ENCODE measurements around the gene EFEMP2.

EFEMP2 gene

DNA sequence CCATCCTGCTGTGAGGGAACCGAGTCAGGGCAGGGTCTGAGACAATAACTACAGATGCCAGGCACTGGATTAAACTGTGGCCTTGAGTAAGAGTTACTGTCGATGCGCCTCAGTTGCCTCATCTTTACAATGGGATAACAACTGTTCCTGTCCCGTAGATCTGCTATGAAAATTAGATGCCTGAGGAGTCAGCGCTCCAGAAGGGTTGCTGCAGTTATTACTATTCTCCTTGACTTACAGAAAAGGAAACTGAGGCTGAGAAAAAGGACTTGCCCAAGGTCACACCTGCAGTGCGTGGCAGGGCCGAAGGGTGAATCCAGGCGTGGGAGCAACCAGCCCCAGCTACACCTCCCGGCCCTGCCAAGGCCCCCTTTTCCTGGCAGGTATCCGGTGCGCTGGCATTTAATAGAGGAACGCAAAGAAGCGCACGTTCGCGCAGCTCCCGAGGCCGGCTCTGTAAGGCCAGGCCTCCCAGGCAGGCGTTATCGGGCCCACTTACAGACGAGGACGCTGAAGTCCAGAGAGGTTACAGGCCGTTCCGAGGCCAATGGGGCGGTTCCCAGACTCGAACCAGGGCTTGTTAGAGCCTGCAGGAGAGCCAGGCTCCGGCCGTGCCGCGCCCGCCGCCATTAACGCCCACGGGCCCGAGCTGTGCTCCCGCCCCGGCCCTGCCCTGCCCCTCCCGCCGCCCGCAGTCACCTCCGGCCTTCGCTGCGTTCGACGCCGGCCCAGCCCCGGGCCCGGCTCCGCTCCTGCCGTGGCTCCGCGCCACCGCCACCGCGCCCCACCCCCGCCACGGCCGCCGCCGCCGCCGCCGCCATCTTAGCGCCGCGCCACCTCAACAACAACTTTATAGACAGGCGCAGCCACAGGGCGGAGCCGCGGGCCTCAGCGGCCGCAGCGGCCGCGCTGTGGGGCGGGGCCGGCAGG lies 45.9 kb upstream of the EFEMP2 start, which contains the start of gene C11orf68:
Gene C11orf68, minus strand, starts transcription at position 852 of the 930 bp plus-strand sequence. Its CDS starts 31 bp downstream, at position 821.
- H3K9me3 ChIP-seq (ENCODE audit: insufficient read depth, low read length): no peaks in the 10 kb centered on the region
- H3K9ac ChIP-seq (ENCODE audit: insufficient read length, low read depth): peak within 1 kb of the TSS; percentile 91
- DNase-seq (ENCODE audit: low read depth, low spot score): no peak
- TF ChIP-seq SUZ12 (IDR thresholded peaks at IDR 0.05; ENCODE audit: extremely low read depth, insufficient read depth, insufficient read length): no peak
- peak; percentile 52 for TF ChIP-seq YY1 (IDR thresholded peaks at IDR 0.05; ENCODE audit: insufficient read depth, insufficient read length)
- H3K27me3 ChIP-seq (ENCODE audit: insufficient read depth, insufficient read length): peaks cover 6% of the 10 kb centered on the region
- peak within 1 kb of the TSS; percentile 89 for H3K4me3 ChIP-seq (ENCODE audit: insufficient read length, low read depth)
- H3K4me1 ChIP-seq (ENCODE audit: insufficient read depth, insufficient read length): peaks cover 36% of the 10 kb centered on the region
- H3K36me3 ChIP-seq (ENCODE audit: insufficient read depth, insufficient read length, low read length): peaks cover 47% of the 10 kb centered on the region

- Histone ChIP-seq H3K4me3 (ENCODE audit: insufficient read length, low read depth) (peak overlapping the region; percentile 89), H3K4me1 (ENCODE audit: insufficient read depth, insufficient read length) (peaks cover 36% of the 10 kb centered on the region), H3K9ac (ENCODE audit: insufficient read length, low read depth) (peak overlapping the region; percentile 91), H3K27me3 (ENCODE audit: insufficient read depth, insufficient read length) (peaks cover 6% of the 10 kb centered on the region), H3K9me3 (ENCODE audit: insufficient read depth, low read length) (no peaks in the 10 kb centered on the region), H3K36me3 (ENCODE audit: insufficient read depth, insufficient read length, low read length) (peaks cover 39% of the 10 kb centered on the region)
- TF ChIP-seq YY1 (IDR thresholded peaks at IDR 0.05; ENCODE audit: insufficient read depth, insufficient read length): no peak
- no peak for TF ChIP-seq ZNF274 (IDR thresholded peaks at IDR 0.05; ENCODE audit: low read depth, low read length)
- no peak for TF ChIP-seq SUZ12 (IDR thresholded peaks at IDR 0.05; ENCODE audit: extremely low read depth, insufficient read depth, insufficient read length)
- no peak for DNase-seq (ENCODE audit: low read depth, low spot score)
Observed at GRCh38 chr11:65917434-65918210, 45.0 kb upstream of the EFEMP2 start.

- Histone ChIP-seq H3K4me1 (ENCODE audit: insufficient read depth, insufficient read length) (peaks cover 38% of the 10 kb centered on the region), H3K9me3 (ENCODE audit: insufficient read depth, low read length) (no peaks in the 10 kb centered on the region), H3K9ac (ENCODE audit: insufficient read length, low read depth) (no peak overlapping the region), H3K27me3 (ENCODE audit: insufficient read depth, insufficient read length) (peaks cover 6% of the 10 kb centered on the region), H3K36me3 (ENCODE audit: insufficient read depth, insufficient read length, low read length) (peaks cover 33% of the 10 kb centered on the region), H3K4me3 (ENCODE audit: insufficient read length, low read depth) (no peak overlapping the region)
- TF ChIP-seq ZNF274 (IDR thresholded peaks at IDR 0.05; ENCODE audit: low read depth, low read length) (no peak), YY1 (IDR thresholded peaks at IDR 0.05; ENCODE audit: insufficient read depth, insufficient read length) (no peak), SUZ12 (IDR thresholded peaks at IDR 0.05; ENCODE audit: extremely low read depth, insufficient read depth, insufficient read length) (no peak)
- DNase-seq (ENCODE audit: low read depth, low spot score): no peak
Observed at GRCh38 chr11:65917077-65917433, 44.5 kb upstream of the EFEMP2 start.

DNA sequence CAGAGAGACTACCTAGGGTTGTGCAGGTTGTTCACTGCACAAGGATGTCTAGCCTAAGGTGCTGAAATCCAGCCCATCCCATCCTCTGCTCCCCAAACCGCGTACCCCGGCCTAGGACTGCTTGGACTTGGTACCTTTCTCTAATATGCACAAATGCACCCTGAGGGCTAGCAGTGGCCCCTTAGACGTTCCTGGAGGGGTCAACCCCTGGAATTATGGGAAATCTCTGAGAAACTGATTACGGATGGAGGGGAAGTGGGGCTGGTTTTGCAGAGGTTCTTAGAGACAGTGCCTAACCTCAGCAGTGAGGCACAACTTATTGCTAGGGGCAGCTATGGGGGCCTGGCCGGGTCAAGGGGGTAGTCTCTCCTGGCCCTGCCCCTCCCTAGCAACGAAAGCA lies 43.8 kb upstream of the EFEMP2 start:
- Histone ChIP-seq H3K4me3 (ENCODE audit: insufficient read length, low read depth) (no peak overlapping the region), H3K36me3 (ENCODE audit: insufficient read depth, insufficient read length, low read length) (peaks cover 29% of the 10 kb centered on the region), H3K9ac (ENCODE audit: insufficient read length, low read depth) (peak overlapping the region; percentile 61), H3K9me3 (ENCODE audit: insufficient read depth, low read length) (no peaks in the 10 kb centered on the region), H3K4me1 (ENCODE audit: insufficient read depth, insufficient read length) (peaks cover 43% of the 10 kb centered on the region), H3K27me3 (ENCODE audit: insufficient read depth, insufficient read length) (peaks cover 6% of the 10 kb centered on the region)
- TF ChIP-seq YY1 (IDR thresholded peaks at IDR 0.05; ENCODE audit: insufficient read depth, insufficient read length): no peak
- TF ChIP-seq ZNF274 (IDR thresholded peaks at IDR 0.05; ENCODE audit: low read depth, low read length): no peak
- no peak for TF ChIP-seq SUZ12 (IDR thresholded peaks at IDR 0.05; ENCODE audit: extremely low read depth, insufficient read depth, insufficient read length)
- DNase-seq (ENCODE audit: low read depth, low spot score): no peak

GRCh38 chr11:65915821-65916251 lies 43.2 kb upstream of the EFEMP2 start:
- TF ChIP-seq YY1 (IDR thresholded peaks at IDR 0.05; ENCODE audit: insufficient read depth, insufficient read length): no peak
- no peak for TF ChIP-seq SUZ12 (IDR thresholded peaks at IDR 0.05; ENCODE audit: extremely low read depth, insufficient read depth, insufficient read length)
- TF ChIP-seq ZNF274 (IDR thresholded peaks at IDR 0.05; ENCODE audit: low read depth, low read length): no peak
- H3K9ac ChIP-seq (ENCODE audit: insufficient read length, low read depth): peak overlapping the region; percentile 61

DNA sequence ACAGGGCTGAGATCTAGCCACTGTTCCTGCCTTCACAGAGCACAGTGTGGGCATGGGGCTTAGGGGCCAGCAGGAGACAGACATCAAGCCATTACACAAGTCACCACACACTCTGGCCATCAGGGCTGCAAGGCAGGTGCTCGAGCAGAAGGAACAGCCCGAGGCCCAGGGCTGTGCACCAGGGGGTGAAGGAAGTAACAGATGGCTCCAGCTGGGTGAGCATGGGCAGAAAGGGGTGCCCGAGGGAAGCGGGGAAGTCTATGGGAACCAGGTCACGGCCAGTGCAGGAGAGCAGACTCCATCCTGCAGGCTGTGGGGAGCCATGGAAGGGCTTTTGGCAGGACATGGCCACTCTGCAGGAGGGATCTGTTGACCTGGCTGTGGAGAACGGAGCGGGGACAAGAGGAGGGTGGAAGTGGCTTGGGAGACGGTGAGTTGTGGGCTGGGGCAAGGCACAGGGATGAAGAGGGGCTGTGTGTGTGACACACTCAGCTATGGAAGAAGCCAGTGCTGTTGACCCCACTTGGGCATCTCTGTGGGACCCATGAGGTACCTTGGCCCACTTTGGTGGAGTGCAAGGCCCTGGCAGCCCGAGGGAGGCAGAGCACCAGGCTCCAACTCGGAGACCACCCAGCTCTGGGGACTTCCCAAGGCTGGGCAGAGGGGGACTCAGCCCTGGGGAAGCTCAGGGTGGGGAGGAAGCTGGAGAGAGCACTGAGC lies 42.7 kb upstream of the EFEMP2 start:
- Histone ChIP-seq H3K9me3 (ENCODE audit: insufficient read depth, low read length) (no peaks in the 10 kb centered on the region), H3K4me1 (ENCODE audit: insufficient read depth, insufficient read length) (peaks cover 37% of the 10 kb centered on the region), H3K27me3 (ENCODE audit: insufficient read depth, insufficient read length) (no peaks in the 10 kb centered on the region), H3K36me3 (ENCODE audit: insufficient read depth, insufficient read length, low read length) (peaks cover 18% of the 10 kb centered on the region), H3K9ac (ENCODE audit: insufficient read length, low read depth) (peak overlapping the region; percentile 61), H3K4me3 (ENCODE audit: insufficient read length, low read depth) (no peak overlapping the region)
- TF ChIP-seq SUZ12 (IDR thresholded peaks at IDR 0.05; ENCODE audit: extremely low read depth, insufficient read depth, insufficient read length) (no peak), ZNF274 (IDR thresholded peaks at IDR 0.05; ENCODE audit: low read depth, low read length) (no peak), YY1 (IDR thresholded peaks at IDR 0.05; ENCODE audit: insufficient read depth, insufficient read length) (no peak)
- no peak for DNase-seq (ENCODE audit: low read depth, low spot score)

More at GRCh38 chr11:65915821-65916251, 43.2 kb upstream of the EFEMP2 start:
- H3K4me1 ChIP-seq (ENCODE audit: insufficient read depth, insufficient read length): peaks cover 42% of the 10 kb centered on the region
- peak; percentile 62 for DNase-seq (ENCODE audit: low read depth, low spot score)
- H3K9me3 ChIP-seq (ENCODE audit: insufficient read depth, low read length): no peaks in the 10 kb centered on the region
- no peak overlapping the region for H3K4me3 ChIP-seq (ENCODE audit: insufficient read length, low read depth)
- H3K27me3 ChIP-seq (ENCODE audit: insufficient read depth, insufficient read length): peaks cover 6% of the 10 kb centered on the region
- H3K36me3 ChIP-seq (ENCODE audit: insufficient read depth, insufficient read length, low read length): peaks cover 24% of the 10 kb centered on the region
